Measurements from ENCODE around the gene HOXC10.
A peak's percentile ranks its signal among the peaks of the same experiment; 100 is the strongest.

The HOXC10 gene

GRCh38 chr12:53984901-53985691 is at the start of gene HOXC10:
Gene HOXC10, plus strand, starts transcription at chr12:53985146. Its CDS starts 114 bp downstream, at chr12:53985260.
- no peak within 1 kb of the TSS for H3K9ac ChIP-seq (ENCODE audit: low read depth, low read length)
- H3K36me3 ChIP-seq (ENCODE audit: control insufficient read depth, insufficient read depth, low read length): no peaks in the 10 kb centered on the region
- peak within 1 kb of the TSS; percentile 26 for H3K4me3 ChIP-seq (ENCODE audit: low read depth, low read length)
- H3K9me3 ChIP-seq (ENCODE audit: control insufficient read depth, insufficient read depth, low read length): no peaks in the 10 kb centered on the region
- H3K27me3 ChIP-seq (ENCODE audit: control insufficient read depth, insufficient read depth, low read length): peaks cover 96% of the 10 kb centered on the region
- no peaks in the 10 kb centered on the region for H3K4me1 ChIP-seq (ENCODE audit: control insufficient read depth, insufficient read depth, low read length)

- Histone ChIP-seq H3K4me3 (ENCODE audit: low read depth, low read length) (no peak overlapping the region), H3K36me3 (ENCODE audit: control insufficient read depth, insufficient read depth, low read length) (no peaks in the 10 kb centered on the region), H3K4me1 (ENCODE audit: control insufficient read depth, insufficient read depth, low read length) (no peaks in the 10 kb centered on the region), H3K27me3 (ENCODE audit: control insufficient read depth, insufficient read depth, low read length) (peaks cover 98% of the 10 kb centered on the region), H3K9ac (ENCODE audit: low read depth, low read length) (no peak overlapping the region), H3K9me3 (ENCODE audit: control insufficient read depth, insufficient read depth, low read length) (no peaks in the 10 kb centered on the region)
These were observed 49.3 kb upstream of the HOXC10 start for GRCh38 chr12:53935383-53936341.

GRCh38 chr12:53937099-53937498 is 47.8 kb upstream of the HOXC10 start:
- H3K4me3 ChIP-seq (ENCODE audit: low read depth, low read length): no peak overlapping the region
- H3K9me3 ChIP-seq (ENCODE audit: control insufficient read depth, insufficient read depth, low read length): no peaks in the 10 kb centered on the region
- H3K9ac ChIP-seq (ENCODE audit: low read depth, low read length): no peak overlapping the region
- no peaks in the 10 kb centered on the region for H3K36me3 ChIP-seq (ENCODE audit: control insufficient read depth, insufficient read depth, low read length)
- H3K4me1 ChIP-seq (ENCODE audit: control insufficient read depth, insufficient read depth, low read length): no peaks in the 10 kb centered on the region
- peaks cover 98% of the 10 kb centered on the region for H3K27me3 ChIP-seq (ENCODE audit: control insufficient read depth, insufficient read depth, low read length)

- Histone ChIP-seq H3K27me3 (ENCODE audit: control insufficient read depth, insufficient read depth, low read length) (peaks cover 98% of the 10 kb centered on the region), H3K4me3 (ENCODE audit: low read depth, low read length) (peak overlapping the region; percentile 4), H3K9me3 (ENCODE audit: control insufficient read depth, insufficient read depth, low read length) (no peaks in the 10 kb centered on the region)
These were observed 47.2 kb upstream of the HOXC10 start for GRCh38 chr12:53937596-53938325.

GRCh38 chr12:53938326-53939140 is 46.4 kb upstream of the HOXC10 start, which contains the start of gene HOXC13:
Gene HOXC13, plus strand, starts transcription at chr12:53938831. Its CDS starts 76 bp downstream, at chr12:53938907.
- Histone ChIP-seq H3K4me1 (ENCODE audit: control insufficient read depth, insufficient read depth, low read length) (no peaks in the 10 kb centered on the region), H3K9me3 (ENCODE audit: control insufficient read depth, insufficient read depth, low read length) (no peaks in the 10 kb centered on the region), H3K36me3 (ENCODE audit: control insufficient read depth, insufficient read depth, low read length) (no peaks in the 10 kb centered on the region), H3K9ac (ENCODE audit: low read depth, low read length) (no peak within 1 kb of the TSS), H3K4me3 (ENCODE audit: low read depth, low read length) (peak within 1 kb of the TSS; percentile 4), H3K27me3 (ENCODE audit: control insufficient read depth, insufficient read depth, low read length) (peaks cover 98% of the 10 kb centered on the region)

More at GRCh38 chr12:53937596-53938325, 47.2 kb upstream of the HOXC10 start:
- H3K36me3 ChIP-seq (ENCODE audit: control insufficient read depth, insufficient read depth, low read length): no peaks in the 10 kb centered on the region
- H3K4me1 ChIP-seq (ENCODE audit: control insufficient read depth, insufficient read depth, low read length): no peaks in the 10 kb centered on the region
- H3K9ac ChIP-seq (ENCODE audit: low read depth, low read length): no peak overlapping the region

- H3K9ac ChIP-seq (ENCODE audit: low read depth, low read length): no peak overlapping the region
- H3K36me3 ChIP-seq (ENCODE audit: control insufficient read depth, insufficient read depth, low read length): no peaks in the 10 kb centered on the region
- no peaks in the 10 kb centered on the region for H3K9me3 ChIP-seq (ENCODE audit: control insufficient read depth, insufficient read depth, low read length)
- peaks cover 98% of the 10 kb centered on the region for H3K27me3 ChIP-seq (ENCODE audit: control insufficient read depth, insufficient read depth, low read length)
- H3K4me1 ChIP-seq (ENCODE audit: control insufficient read depth, insufficient read depth, low read length): no peaks in the 10 kb centered on the region
- H3K4me3 ChIP-seq (ENCODE audit: low read depth, low read length): no peak overlapping the region
These were observed 45.5 kb upstream of the HOXC10 start for GRCh38 chr12:53939141-53940108.

GRCh38 chr12:53940443-53941014 is 44.4 kb upstream of the HOXC10 start:
- peak overlapping the region; percentile 10 for H3K4me3 ChIP-seq (ENCODE audit: low read depth, low read length)
- H3K9me3 ChIP-seq (ENCODE audit: control insufficient read depth, insufficient read depth, low read length): no peaks in the 10 kb centered on the region
- H3K36me3 ChIP-seq (ENCODE audit: control insufficient read depth, insufficient read depth, low read length): no peaks in the 10 kb centered on the region
- peaks cover 98% of the 10 kb centered on the region for H3K27me3 ChIP-seq (ENCODE audit: control insufficient read depth, insufficient read depth, low read length)
- H3K9ac ChIP-seq (ENCODE audit: low read depth, low read length): no peak overlapping the region
- H3K4me1 ChIP-seq (ENCODE audit: control insufficient read depth, insufficient read depth, low read length): no peaks in the 10 kb centered on the region

- no peaks in the 10 kb centered on the region for H3K9me3 ChIP-seq (ENCODE audit: control insufficient read depth, insufficient read depth, low read length)
- H3K9ac ChIP-seq (ENCODE audit: low read depth, low read length): no peak overlapping the region
- H3K4me1 ChIP-seq (ENCODE audit: control insufficient read depth, insufficient read depth, low read length): no peaks in the 10 kb centered on the region
- no peaks in the 10 kb centered on the region for H3K36me3 ChIP-seq (ENCODE audit: control insufficient read depth, insufficient read depth, low read length)
- H3K4me3 ChIP-seq (ENCODE audit: low read depth, low read length): no peak overlapping the region
- H3K27me3 ChIP-seq (ENCODE audit: control insufficient read depth, insufficient read depth, low read length): peaks cover 98% of the 10 kb centered on the region
These were observed 43.8 kb upstream of the HOXC10 start for GRCh38 chr12:53941187-53941586.

- Histone ChIP-seq H3K27me3 (ENCODE audit: control insufficient read depth, insufficient read depth, low read length) (peaks cover 98% of the 10 kb centered on the region), H3K9me3 (ENCODE audit: control insufficient read depth, insufficient read depth, low read length) (no peaks in the 10 kb centered on the region), H3K36me3 (ENCODE audit: control insufficient read depth, insufficient read depth, low read length) (no peaks in the 10 kb centered on the region), H3K9ac (ENCODE audit: low read depth, low read length) (no peak overlapping the region), H3K4me3 (ENCODE audit: low read depth, low read length) (no peak overlapping the region), H3K4me1 (ENCODE audit: control insufficient read depth, insufficient read depth, low read length) (no peaks in the 10 kb centered on the region)
These were observed 43.2 kb upstream of the HOXC10 start for GRCh38 chr12:53941750-53942149.

Measured in iPS-15b (cell line).